ENCODE data around the gene CYTL1. TPM values are rescaled to one million over a fixed set of nuclear protein-coding genes. Genes with fewer than 3 reads are reported as not detected.

The CYTL1 gene
- total and polyA plus RNA-seq, 2 experiments from 2014 or later: 0.57 to 1.8 TPM

DNA sequence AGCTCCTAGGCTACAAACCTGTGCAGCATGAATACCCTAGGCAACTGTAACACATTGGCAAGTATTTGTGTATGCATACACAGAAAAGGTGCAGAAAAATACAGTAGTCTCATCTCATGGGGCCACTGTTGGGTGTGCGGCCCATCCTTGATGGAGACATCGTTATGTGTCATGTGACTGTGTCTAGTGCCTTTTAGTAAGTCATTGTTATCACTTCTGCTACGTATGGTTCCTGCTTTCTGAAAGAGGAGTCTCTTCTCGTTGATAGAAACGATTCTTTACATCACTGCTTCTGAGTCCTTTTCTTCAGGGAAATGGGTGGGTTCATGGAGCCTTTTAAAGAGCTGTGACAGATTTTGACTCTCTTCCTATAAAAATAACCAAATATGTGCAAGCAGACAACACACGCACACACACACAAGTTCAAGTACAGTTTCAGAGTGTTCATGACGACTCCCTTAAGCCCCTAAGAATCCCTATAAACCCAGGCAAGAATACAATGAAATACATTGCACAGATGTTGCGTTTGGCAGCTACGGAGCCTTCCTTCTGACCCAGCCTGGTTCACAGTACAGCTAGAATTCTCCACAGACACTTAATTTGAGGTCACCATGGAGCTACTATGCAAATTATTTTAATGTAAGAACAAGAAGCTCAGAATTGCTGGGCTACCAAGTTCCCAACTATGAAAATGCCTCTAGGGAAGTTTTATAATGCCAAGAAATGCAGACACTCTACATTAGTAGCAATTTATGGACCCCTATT is 21.8 kb upstream of the CYTL1 start:
- TF ChIP-seq, protein P1, sequence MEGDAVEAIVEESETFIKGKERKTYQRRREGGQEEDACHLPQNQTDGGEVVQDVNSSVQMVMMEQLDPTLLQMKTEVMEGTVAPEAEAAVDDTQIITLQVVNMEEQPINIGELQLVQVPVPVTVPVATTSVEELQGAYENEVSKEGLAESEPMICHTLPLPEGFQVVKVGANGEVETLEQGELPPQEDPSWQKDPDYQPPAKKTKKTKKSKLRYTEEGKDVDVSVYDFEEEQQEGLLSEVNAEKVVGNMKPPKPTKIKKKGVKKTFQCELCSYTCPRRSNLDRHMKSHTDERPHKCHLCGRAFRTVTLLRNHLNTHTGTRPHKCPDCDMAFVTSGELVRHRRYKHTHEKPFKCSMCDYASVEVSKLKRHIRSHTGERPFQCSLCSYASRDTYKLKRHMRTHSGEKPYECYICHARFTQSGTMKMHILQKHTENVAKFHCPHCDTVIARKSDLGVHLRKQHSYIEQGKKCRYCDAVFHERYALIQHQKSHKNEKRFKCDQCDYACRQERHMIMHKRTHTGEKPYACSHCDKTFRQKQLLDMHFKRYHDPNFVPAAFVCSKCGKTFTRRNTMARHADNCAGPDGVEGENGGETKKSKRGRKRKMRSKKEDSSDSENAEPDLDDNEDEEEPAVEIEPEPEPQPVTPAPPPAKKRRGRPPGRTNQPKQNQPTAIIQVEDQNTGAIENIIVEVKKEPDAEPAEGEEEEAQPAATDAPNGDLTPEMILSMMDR (IDR thresholded peaks at IDR 0.05; ENCODE audit: low read depth, low read length): no peak
- Histone ChIP-seq H3K36me3 (no peaks in the 10 kb centered on the region), H3K27me3 (no peaks in the 10 kb centered on the region), H3K4me3 (no peak overlapping the region), H3K9me3 (ENCODE audit: low read depth) (no peaks in the 10 kb centered on the region), H3K27ac (no peak overlapping the region), H3K4me1 (ENCODE audit: low read depth) (no peaks in the 10 kb centered on the region)
- DNase-seq (ENCODE audit: low read depth in 1 of 2, low spot score in 1 of 2): no peak

DNA sequence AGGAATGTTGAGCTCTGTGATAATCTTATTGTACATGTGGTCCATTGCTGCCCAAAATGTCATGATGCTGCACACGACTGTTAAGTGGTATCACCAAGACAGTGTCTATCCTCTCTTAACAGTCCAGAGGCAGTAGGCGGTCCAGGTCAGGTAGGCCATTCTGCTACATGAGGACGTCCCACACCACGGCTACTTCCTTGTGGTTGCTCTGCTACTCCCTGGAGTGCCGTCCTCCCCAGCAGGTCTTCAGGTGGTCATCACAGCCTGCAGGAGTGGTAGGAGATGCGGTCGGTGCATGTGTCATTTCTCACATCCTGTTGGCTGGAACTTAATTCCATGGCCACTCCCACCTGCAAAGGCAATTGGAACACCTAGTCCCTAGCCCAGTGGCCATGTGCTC is 20.5 kb upstream of the CYTL1 start:
- H3K27ac ChIP-seq: no peak overlapping the region
- TF ChIP-seq, protein P1 (IDR thresholded peaks at IDR 0.05; ENCODE audit: low read depth, low read length): no peak
- H3K4me3 ChIP-seq: no peak overlapping the region
- H3K9me3 ChIP-seq (ENCODE audit: low read depth): no peaks in the 10 kb centered on the region
- H3K4me1 ChIP-seq (ENCODE audit: low read depth): no peaks in the 10 kb centered on the region
- no peak for DNase-seq (ENCODE audit: low read depth in 1 of 2, low spot score in 1 of 2)
- no peaks in the 10 kb centered on the region for H3K36me3 ChIP-seq
- H3K27me3 ChIP-seq: no peaks in the 10 kb centered on the region

DNA sequence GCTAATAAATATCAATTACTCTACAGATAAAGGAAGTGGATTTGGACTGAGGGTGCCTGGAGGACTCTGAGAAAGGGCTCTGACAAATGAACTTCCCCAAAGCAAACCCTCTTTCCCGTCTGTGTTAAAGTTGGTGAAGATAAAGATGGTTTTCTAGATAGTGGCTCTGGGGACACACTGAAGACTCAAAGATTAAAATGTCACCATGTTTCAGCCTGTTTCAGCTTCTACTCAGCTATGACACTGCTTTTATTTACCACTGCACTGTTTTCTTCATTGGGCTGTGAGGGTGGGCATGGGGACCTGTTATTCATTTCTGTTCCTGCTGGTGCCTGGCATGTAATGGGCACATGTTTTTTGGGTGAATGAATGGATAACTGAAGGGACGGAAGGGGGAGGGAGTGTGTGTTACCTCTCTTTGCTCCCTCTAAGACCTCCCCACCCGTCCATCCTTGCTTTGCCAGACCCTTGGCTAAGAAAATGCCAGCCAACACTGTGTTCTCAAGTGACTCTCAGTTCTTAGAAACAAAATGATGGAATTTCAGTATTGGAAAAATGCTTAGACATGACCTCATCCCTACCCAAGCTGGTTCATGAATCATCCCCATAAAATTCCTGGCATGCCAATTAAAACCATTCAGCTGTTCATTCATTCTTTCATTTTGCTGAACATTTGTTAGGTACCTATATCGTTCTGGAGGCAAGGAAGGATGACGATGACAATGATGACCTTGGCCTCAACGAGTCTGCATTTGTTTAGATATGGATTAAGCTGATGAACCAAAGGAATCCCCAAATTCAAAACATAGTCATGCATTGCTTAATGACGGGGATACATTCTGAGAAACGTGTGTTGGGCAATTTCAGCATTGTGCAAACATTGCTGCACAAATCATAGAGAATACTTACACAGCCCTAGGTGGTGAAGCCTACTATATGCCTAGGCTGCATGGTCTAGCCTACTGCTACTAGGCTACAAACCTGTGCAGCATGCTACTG is 18.6 kb upstream of the CYTL1 start:
- Histone ChIP-seq H3K27me3 (no peaks in the 10 kb centered on the region), H3K4me1 (ENCODE audit: low read depth) (no peaks in the 10 kb centered on the region), H3K4me3 (no peak overlapping the region), H3K9me3 (ENCODE audit: low read depth) (no peaks in the 10 kb centered on the region), H3K27ac (no peak overlapping the region), H3K36me3 (no peaks in the 10 kb centered on the region)
- TF ChIP-seq, protein P1 (IDR thresholded peaks at IDR 0.05; ENCODE audit: low read depth, low read length): no peak
- DNase-seq (ENCODE audit: low read depth in 1 of 2, low spot score in 1 of 2): peak in 1 of 2 donors; percentile 91

DNA sequence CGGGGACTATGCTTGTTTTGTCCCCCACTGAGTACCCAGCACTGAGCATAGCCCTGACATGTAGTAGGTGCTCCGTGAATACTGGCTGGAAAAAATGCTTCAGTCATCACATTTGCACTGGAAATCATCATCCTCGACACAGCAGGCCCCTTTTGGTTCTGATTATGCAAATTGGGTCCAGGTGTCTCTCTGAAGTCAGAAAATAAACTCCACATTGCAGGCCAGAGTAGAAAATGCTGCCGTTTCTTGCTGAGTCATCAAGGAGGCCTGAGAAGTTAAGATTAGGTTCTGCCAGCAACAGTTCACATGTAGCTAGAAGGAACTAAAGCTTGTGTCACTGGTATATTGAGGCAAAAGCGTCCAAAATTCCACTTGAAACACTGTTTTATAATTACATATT is 17.0 kb upstream of the CYTL1 start:
- no peaks in the 10 kb centered on the region for H3K36me3 ChIP-seq
- no peaks in the 10 kb centered on the region for H3K9me3 ChIP-seq (ENCODE audit: low read depth)
- H3K27me3 ChIP-seq: no peaks in the 10 kb centered on the region
- TF ChIP-seq, protein P1 (IDR thresholded peaks at IDR 0.05; ENCODE audit: low read depth, low read length): no peak
- H3K4me3 ChIP-seq: no peak overlapping the region
- DNase-seq (ENCODE audit: low read depth in 1 of 2, low spot score in 1 of 2): peak in 1 of 2 donors; percentile 74
- H3K4me1 ChIP-seq (ENCODE audit: low read depth): no peaks in the 10 kb centered on the region
- no peak overlapping the region for H3K27ac ChIP-seq

DNA sequence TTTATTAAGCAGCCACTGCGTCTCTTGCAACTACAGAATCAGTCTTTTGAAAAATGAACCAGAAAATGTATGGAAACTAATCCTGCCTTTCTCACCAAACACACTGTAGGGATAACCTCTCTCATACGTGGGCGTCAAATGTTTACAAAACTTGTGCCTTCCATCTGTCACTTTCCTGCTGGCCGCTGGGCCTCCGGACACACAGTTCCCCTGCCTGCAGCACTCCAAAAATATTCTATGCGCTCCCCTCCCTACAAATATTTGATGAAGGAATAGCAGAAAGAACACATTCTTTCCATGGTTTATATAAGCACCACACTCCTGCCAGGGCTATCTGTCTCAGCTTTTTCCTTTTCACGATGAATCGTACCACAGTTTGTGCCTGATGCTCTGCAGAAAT is 14.9 kb upstream of the CYTL1 start:
- no peaks in the 10 kb centered on the region for H3K4me1 ChIP-seq (ENCODE audit: low read depth)
- H3K9me3 ChIP-seq (ENCODE audit: low read depth): no peaks in the 10 kb centered on the region
- no peaks in the 10 kb centered on the region for H3K36me3 ChIP-seq
- H3K27me3 ChIP-seq: no peaks in the 10 kb centered on the region
- DNase-seq (ENCODE audit: low read depth in 1 of 2, low spot score in 1 of 2): no peak
- H3K27ac ChIP-seq: no peak overlapping the region
- TF ChIP-seq, protein P1 (IDR thresholded peaks at IDR 0.05; ENCODE audit: low read depth, low read length): no peak
- no peak overlapping the region for H3K4me3 ChIP-seq

Measured in cardiac muscle cell (in vitro differentiated cells and primary cell).